ENCODE results near the gene ARPC1A.
"Not testable (repeated sequence)": the region's sequence is repeated elsewhere in the genome, so short reads cannot be mapped to it uniquely, and the experiment has no call there.

The ARPC1A gene

GRCh38 chr7:99325592-99326407 is at the start of gene ARPC1A:
Gene ARPC1A (plus strand): TSS chr7:99325898. CDS start chr7:99333354, 7,456 bp downstream.
- DNase-seq, result peak; percentile 93

GRCh38 chr7:99278180-99278579 is 47.5 kb upstream of the ARPC1A start:
- no peak for DNase-seq

DNA sequence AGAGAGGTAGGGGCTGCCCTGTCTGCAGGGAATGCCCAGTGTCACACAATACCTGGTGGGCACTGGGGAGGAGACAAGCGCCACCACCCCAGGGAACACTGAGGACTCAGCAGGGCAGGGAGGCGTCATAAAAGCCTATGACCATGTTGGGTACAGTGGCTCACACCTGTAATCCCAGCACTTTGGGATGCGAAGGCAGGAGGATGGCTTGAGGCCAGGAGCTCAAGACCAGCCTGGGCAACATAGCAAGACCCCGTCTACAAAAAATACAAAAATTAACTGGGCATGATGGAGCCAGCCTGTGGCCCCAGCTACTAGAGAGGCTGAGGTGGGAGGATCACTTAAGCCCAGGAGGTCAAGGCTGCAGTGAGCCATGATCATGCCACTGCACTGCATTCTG is 41.5 kb upstream of the ARPC1A start:
- not testable (repeated sequence) for DNase-seq

DNA sequence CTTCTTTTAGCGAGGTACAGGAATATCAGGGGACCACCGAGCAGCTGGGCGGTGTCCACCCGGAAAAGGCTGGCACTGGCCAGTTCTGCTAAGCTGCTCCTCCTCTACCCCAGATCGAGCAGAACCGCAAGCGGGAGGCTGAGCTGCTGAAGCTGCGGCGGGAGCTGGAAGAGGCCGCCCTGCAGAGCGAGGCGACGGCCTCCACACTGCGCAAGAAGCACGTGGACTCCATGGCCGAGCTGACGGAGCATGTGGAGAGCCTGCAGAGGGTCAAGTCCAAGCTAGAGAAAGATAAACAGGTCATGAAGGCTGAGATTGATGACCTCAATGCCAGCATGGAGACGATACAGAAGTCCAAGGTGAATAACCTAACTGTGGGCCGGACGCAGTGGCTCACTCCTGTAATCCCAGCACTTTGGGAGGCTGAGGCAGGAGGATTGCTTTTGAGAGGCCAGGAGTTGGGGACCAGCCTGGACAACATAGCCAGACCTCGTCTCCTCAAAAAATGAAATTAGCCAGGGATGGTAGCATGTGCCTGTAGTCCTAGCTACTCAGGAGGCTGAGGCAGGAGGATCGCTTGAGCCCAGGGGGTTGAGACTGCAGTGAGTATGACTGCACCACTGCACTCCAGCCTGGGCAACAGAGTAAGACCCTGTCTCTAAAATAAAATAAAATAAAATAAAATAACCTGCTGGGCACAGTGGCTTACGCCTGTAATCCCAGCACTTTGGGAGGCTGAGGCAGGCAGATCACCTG is 37.7 kb upstream of the ARPC1A start:
- no peak for DNase-seq

- no peak for DNase-seq
These were observed 36.5 kb upstream of the ARPC1A start for GRCh38 chr7:99289185-99289584.

DNA sequence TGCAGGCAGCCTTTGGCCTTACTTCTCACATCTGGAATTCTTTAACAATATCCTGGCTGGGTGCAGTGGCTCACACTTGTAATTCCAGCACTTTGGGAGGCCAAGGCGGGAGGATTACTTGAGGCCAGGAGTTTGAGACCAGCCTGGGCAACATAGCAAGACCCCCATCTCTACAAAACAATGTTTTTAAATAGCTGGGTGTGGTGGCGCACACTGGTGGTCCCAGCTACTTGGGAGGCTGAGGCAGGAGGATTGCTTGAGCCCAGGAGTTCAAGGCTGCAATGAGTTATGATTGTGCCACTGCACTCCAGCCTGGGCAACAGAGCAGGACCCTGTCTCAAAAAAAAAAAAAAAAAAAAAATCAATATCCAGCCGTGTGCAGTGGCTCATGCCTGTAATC is 35.5 kb upstream of the ARPC1A start:
- not testable (repeated sequence) for DNase-seq

DNA sequence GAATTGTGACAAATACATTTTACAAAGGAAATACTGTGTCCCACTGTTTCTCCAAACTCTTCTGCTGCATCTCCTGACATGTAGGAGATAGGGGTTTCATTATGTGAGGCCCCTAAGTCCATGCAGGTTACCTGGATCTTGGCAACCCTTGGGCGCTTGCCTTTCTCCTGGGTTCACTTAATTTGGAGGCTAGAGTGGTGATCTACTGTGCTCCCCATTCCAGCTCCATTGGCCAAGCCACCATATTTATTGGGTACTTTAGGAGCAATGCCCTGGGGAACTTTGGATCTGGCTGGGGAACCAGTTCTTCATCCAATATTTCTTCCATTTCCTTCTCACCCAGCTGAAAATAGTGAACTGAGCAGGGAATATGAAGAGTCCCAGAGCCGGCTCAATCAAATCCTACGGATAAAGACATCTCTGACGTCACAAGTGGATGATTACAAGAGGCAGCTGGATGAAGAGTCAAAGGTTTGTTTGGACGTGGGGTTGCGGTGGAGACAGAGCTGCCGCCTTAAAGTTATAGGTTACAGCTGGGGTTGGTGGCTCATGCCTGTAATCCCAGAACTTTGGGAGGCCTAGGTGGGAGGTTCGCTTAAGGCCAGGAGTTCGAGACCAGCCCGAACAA is 34.6 kb upstream of the ARPC1A start:
- DNase-seq, result no peak

GRCh38 chr7:99292127-99292526 is 33.6 kb upstream of the ARPC1A start:
- DNase-seq, result no peak

DNA sequence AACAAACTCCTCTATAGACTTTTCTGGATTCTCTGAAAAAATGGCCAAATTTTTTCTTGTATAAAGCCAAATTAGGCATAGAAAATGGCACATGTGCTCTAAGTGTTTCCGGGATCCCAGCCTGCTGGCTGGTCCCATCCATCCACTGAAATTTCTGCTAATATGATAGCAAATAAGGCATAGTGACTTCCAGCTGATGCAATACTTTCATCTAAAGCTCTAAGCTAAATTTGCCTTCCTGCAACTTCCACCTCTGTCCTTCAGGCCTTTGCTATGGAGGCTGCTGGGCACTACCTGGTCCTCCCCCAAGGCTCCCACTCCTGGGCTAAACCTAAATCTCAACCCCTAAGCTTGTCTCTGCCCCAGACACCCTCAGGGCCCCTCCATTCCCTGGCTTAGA is 32.5 kb upstream of the ARPC1A start:
- DNase-seq, result no peak

DNA sequence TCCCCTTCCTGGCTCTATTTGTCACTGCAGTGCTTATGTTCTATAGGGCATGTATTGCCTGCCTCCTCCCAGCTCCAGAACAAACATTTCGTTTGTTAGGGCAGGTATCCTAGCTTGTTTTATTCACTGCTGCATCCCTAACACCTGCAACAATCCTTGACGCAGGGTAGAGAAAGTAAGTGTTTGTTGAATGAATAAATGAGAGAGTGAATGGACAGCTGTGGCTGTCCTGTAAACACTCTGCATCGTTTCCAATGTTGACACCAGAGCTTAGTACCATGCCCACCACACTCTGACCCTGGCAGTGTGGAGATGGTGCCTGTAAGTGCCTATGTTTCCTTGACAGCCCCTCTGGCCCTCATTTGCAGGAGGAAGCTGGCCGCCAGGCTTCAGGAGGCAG is 32.0 kb upstream of the ARPC1A start:
- DNase-seq, result no peak

DNA sequence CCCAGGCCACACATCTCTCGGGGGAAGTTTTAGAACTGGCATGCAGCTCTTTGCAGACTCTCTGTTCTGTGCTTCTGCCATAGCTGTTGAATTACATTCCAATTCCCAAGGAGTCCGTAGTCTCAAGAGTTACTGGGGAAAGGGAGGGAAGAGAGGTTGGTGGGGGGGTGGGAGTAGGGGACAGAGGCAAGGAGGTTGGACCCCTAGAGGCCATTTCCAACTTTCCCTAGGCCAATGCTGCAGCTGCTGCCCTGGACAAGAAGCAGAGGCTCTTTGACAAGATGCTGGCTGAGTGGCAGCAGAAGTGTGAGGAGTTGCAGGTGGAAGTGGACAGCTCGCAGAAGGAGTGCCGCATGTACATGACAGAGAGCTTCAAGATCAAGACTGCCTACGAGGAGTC is 29.2 kb upstream of the ARPC1A start:
- no peak for DNase-seq

GRCh38 chr7:99301496-99301895 is 24.2 kb upstream of the ARPC1A start:
- no peak for DNase-seq

DNA sequence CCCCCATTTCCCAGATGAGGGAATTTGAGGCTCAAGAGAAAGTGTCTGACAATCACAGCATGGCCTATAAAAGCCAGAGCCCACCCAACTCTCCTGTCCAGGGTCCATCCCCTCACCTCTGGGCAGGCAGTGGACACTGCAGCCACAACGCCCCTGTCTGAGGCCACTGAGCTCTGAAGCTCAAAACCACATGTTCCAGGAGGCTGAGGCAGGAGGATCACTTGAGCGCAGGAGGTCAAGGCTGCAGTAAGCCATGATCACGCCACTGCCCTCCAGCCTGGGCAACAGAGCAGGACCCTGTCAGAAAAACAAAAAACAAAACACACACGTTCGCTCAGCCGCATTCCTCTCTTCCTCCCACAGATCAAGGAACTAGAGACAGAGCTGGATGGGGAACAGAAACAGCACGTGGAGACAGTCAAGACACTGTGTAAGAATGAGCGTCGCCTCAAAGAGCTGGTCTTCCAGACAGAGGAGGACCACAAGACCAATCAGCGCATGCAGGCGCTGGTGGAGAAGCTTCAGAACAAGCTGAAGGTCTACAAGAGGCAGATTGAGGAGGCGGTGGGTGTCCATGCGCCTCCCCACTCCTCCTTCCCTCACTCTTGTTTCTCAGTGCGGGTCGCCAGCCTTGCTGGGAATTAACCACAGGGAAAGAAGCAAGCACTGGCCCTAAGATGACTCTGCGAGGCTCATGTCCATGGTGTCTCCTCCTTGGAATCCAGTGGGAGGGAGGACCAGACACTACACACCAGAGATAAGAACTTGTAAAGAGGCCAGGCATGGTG is 20.0 kb upstream of the ARPC1A start:
- no peak for DNase-seq

DNA sequence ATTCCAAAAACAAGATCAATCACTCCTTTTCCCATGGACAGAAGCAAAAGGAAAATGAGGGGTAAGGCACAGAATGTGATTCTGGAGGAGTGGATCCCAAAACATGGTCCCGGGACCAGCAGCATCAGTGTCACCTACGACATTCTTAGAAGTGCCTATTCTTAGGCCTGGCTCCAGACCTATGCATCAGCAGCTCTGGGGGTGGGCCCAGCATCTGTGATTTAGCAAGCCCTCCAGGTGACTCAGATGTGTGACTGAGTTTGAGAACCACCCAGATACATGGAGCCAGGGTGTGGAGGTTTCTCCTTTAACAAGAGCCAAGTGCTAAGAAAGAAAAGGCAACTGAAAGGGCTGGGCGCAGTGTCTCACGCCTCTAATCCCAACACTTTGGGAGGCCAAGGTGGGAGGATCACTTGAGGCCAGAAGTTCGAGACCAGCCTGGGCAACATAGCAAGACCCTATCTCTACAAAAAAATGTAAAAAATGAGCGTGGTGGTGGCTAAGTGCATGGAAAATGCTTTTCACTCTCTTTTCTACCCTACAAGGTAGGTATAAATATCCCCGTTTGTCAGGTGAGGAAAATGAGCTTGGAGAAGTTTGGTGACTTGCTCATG is 17.1 kb upstream of the ARPC1A start:
- no peak for DNase-seq

DNA sequence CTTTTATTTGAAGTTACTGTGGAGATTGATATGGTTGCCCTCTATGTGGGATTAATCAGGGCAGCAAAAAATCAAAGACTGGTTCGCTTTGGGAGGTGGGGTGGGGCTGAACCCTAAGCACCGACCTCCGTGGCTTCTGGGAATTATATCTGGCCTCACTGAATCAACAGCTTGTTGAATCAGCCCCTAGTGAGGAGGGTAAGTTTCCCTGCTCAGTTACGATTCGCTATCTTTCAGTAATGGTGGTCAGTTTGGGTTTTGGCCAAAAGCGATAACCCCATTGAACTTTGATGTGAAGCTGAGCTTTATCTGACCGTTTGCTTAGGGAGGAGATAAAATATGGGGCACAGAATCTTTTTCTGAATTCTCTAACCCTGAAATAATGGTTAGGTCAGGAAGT is 16.6 kb upstream of the ARPC1A start:
- DNase-seq, result no peak

DNA sequence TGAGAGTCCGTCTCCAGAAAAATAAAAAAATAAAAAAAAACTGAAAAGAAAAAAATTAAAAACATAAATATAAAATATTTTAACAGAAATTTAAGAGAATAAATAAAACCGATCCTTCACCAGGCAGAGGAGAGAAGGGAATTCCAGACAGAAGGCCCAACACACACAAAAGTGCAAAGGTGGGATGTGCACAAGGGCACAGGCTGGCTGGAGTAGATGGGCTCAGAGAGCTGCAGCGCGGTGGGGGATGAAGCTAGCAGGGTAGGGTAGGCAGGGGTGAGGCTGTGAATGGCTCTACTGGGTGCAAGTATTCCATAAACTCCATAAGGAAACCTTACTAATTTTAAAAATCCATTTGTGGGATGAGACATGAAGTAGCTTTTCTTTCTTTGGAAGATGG is 15.7 kb upstream of the ARPC1A start:
- no peak for DNase-seq

- no peak for DNase-seq
These were observed 14.0 kb upstream of the ARPC1A start for GRCh38 chr7:99311702-99312101.

DNA sequence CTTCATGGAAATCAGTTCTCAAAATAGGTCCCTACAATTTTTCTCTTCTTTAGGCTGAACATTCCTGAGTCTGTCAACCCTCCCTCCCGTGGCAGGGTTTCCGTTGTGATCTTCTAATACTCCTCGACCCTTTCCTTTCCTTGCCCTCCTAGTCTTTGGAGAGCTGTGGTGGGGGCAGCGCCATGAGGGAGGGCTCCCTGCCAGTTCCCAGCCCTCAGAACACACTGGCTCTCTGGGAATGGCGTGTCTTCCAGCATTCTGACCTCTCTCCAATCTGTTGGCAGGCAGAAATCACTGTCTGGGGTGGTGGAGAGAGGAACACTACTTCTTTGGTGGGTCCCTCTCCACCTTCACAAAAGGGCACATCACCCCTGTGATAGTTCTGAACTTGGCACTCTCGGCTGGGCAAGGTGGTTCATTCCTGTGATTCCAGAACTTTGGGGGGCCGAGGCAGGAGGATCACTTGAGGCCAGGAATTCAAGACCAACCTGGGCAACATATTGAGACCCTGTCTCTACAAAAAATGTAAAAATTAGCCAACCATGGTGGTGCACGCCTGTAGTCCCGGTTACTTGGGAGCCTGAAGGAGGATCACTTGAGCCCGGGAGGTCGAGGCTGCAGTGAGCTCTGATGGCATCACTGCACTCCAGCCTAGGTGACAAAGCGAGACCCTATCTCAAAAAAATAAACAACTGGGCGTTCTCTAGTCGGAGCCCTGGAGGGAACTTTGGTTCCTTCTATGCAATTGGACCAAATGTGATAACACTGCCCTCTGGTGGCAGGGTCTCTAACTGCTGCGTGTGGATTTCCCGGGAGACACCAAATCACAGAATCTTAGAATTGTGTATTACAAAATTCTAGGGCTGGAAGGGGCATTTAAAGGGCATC is 13.1 kb upstream of the ARPC1A start:
- DNase-seq, result peak; percentile 13

GRCh38 chr7:99313204-99313573 is 12.5 kb upstream of the ARPC1A start:
- no peak for DNase-seq

DNA sequence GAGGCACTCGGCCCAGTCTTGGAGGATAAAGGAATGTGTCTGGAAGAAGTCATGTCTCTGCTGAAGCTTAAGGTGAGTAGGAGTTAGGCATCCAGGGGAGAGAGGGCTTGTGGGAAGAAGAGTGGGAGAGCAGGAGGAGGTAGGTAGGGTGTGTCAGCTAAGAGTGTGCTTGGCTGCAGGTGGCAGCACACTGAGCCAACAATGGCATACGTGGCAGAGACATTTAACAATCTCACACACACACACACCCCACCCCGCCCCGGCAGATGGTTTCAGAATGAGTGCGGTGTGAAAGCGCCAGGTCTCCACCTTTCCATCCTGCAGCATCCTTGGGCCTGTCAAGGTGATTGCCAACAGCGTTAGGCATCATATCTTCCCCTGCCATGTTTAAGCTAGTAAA is 11.2 kb upstream of the ARPC1A start:
- peak; percentile 11 for DNase-seq

- DNase-seq, result no peak
These were observed 5.3 kb upstream of the ARPC1A start for GRCh38 chr7:99320371-99320770.

DNA sequence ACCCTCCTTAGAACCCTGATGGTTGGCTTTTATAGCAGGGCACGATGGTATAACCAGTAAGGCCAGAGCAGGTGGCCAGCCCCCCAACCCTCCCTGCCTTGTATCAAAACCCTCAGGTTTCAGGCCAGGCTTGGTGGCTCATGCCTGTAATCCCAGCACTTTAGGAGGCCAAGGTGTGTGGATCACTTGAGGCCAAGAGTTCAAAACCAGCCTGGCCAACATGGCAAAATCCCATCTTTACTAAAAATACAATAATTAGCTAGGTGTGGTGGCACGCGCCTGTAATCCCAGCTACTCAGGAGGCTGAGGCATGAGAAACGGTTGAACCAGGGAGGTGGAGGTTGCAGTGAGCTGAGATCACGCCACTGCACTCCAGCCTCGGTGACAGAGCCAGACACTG is 3.0 kb upstream of the ARPC1A start:
- DNase-seq, result not testable (repeated sequence)

Measured in COR-L47 (cell line).